Measurements from ENCODE around the gene FOXRED2. TPM values are rescaled to one million over a fixed set of nuclear protein-coding genes. Genes with fewer than 3 reads are reported as not detected.

Gene FOXRED2
- polyA plus RNA-seq, 1 of the 3 experiments (the other 2 are of a cell fraction): 7.9 TPM

- TF ChIP-seq SIN3A (IDR thresholded peaks at IDR 0.05; ENCODE audit: borderline replicate concordance, low read depth, low read length) (peak; percentile 53; the same call in 1 of the 2 replicates), RXRA (IDR thresholded peaks at IDR 0.05; ENCODE audit: borderline replicate concordance, low read depth) (peak; percentile 91; the same call in 1 of the 2 replicates), NRF1 (IDR thresholded peaks at IDR 0.05; ENCODE audit: low read depth, low read length) (no peak), CHD2 (IDR thresholded peaks at IDR 0.05; ENCODE audit: low read length, partially characterized antibody) (no peak), FOXM1 (IDR thresholded peaks at IDR 0.05; ENCODE audit: low read depth) (no peak), TCF12 (IDR thresholded peaks at IDR 0.05) (peak; percentile 99), RFX5 (IDR thresholded peaks at IDR 0.05; ENCODE audit: low read length) (no peak), POLR2AphosphoS5 (IDR thresholded peaks at IDR 0.05; ENCODE audit: low read depth, low read length) (peak; percentile 75; the same call in 1 of the 2 replicates), ELF1 (IDR thresholded peaks at IDR 0.05) (no peak; the same call in 1 of the 2 replicates), YY1 (IDR thresholded peaks at IDR 0.05; ENCODE audit: low read depth) (peak; percentile 22; the same call in 1 of the 2 replicates), TEAD4 (IDR thresholded peaks at IDR 0.05; ENCODE audit: borderline replicate concordance, insufficient read depth) (peak; percentile 82)
- TF ChIP-seq, protein P1, sequence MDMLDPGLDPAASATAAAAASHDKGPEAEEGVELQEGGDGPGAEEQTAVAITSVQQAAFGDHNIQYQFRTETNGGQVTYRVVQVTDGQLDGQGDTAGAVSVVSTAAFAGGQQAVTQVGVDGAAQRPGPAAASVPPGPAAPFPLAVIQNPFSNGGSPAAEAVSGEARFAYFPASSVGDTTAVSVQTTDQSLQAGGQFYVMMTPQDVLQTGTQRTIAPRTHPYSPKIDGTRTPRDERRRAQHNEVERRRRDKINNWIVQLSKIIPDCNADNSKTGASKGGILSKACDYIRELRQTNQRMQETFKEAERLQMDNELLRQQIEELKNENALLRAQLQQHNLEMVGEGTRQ (IDR thresholded peaks at IDR 0.05; ENCODE audit: borderline replicate concordance, low read depth, low read length): no peak
Measured at GRCh38 chr22:36439481-36440271, 67.2 kb downstream of the FOXRED2 start (continued).

Small RNAs within 50 kb of the gene (small RNA-seq; reads per million reads assigned to genes)
- 0 reads per million in 7 experiments for gene RF00019

Other genes starting within 250 kb of the FOXRED2 start
- 202 and 303 TPM in 2 replicates for gene MYH9, start 119.1 kb downstream of the FOXRED2 start, polyA plus RNA-seq (2012; rRNA removed)
- gene TXN2, start 25.4 kb downstream of the FOXRED2 start, polyA plus RNA-seq (2012; rRNA removed): 251 and 284 TPM in 2 replicates
- gene EIF3D, start 22.1 kb upstream of the FOXRED2 start, polyA plus RNA-seq (2012; rRNA removed): 423 and 498 TPM in 2 replicates
- 0.03 TPM in 1 of 2 replicates, not detected in the other for gene CACNG2, start 196.7 kb upstream of the FOXRED2 start, polyA plus RNA-seq (2012; rRNA removed)

All from SK-N-SH (cell line).